ENCODE measurements around the gene BOD1L1. TPM values are rescaled to one million over a fixed set of nuclear protein-coding genes. Genes with fewer than 3 reads are reported as not detected.

BOD1L1 gene
- total RNA-seq, 2 experiments from 2014 or later = 27.2 to 28.9 TPM

DNA sequence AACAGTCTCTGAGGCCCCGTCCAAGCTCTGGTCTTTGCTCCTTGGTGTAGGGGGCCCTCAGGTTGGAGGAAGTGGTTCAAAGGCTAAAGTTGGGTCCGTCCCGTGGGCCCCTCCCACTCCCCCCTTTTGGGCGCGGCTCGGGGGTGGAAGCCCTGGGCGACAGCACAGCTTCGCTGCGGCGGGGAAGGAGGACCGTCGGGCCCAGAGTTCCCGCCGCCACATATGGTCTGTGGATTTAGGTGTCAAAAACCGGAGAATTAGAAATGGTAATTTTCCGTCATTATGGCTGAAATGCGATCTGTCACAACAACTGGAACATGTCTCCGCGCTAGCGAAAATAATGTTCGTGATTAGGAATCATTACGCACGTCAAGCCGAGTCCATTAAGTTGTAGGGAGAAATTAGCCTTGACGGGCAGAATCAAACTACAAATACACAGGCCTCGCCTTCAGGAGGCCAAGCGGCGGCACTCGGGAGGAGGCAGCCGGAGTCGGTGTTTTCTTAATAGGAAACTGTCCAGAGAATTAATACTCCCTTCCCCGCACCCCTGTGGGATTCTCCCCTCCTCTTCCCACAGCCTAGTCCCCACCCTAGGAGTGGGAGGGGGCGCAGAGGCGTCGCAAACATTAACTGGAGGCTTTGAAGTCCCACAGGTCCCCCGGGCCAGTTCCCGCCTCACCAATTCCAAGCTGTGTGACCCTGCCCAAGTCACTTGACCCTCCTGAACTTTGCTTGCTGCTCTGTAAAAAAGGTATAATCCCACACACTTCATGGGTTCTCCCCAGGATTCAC is 98.2 kb downstream of the BOD1L1 start:
- ATAC-seq = no peak
- H3K27me3 Mint-ChIP-seq = peaks cover 87% of the 10 kb centered on the region
- peaks cover 7% of the 10 kb centered on the region for H3K36me3 Mint-ChIP-seq (ENCODE audit: low read depth)
- peaks cover 42% of the 10 kb centered on the region for H3K4me1 Mint-ChIP-seq (ENCODE audit: low read depth)
- DNase-seq = no peak
- no peak overlapping the region for H3K4me3 Mint-ChIP-seq
- TF ChIP-seq, protein P1, sequence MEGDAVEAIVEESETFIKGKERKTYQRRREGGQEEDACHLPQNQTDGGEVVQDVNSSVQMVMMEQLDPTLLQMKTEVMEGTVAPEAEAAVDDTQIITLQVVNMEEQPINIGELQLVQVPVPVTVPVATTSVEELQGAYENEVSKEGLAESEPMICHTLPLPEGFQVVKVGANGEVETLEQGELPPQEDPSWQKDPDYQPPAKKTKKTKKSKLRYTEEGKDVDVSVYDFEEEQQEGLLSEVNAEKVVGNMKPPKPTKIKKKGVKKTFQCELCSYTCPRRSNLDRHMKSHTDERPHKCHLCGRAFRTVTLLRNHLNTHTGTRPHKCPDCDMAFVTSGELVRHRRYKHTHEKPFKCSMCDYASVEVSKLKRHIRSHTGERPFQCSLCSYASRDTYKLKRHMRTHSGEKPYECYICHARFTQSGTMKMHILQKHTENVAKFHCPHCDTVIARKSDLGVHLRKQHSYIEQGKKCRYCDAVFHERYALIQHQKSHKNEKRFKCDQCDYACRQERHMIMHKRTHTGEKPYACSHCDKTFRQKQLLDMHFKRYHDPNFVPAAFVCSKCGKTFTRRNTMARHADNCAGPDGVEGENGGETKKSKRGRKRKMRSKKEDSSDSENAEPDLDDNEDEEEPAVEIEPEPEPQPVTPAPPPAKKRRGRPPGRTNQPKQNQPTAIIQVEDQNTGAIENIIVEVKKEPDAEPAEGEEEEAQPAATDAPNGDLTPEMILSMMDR (IDR thresholded peaks at IDR 0.05) = no peak
- peaks cover 9% of the 10 kb centered on the region for H3K9me3 Mint-ChIP-seq
- POLR2A ChIA-PET = interaction anchor here (0.7 to 1.0 kb wide), 2 partner anchors 13 to 20 kb away, joined by 3 to 4 read pairs; no protein-coding TSS in a partner anchor
- no peak overlapping the region for H3K27ac Mint-ChIP-seq
- intact Hi-C loops (cut with micrococcal nuclease) = no loop called here
- CTCF ChIA-PET = interaction anchor here (2.2 kb wide), 1 partner anchor 13 kb away, joined by 17 read pairs; no protein-coding TSS in a partner anchor

DNA sequence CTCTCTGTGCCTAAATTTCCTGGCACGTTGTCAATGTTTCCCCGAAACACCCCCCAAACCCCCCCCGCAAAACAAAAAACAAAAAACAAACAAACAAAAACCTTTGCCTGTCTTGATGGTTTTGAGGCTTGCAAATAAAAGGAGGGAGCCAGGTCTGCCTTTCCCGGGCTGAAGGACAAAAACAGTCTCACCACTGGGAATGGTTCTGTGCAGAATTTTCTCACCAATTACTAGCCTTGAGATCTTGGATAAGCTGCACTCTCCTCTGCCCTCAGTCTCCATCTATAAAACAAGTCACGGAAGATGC is 98.8 kb downstream of the BOD1L1 start:
- DNase-seq (no peak), ATAC-seq (no peak)
- CTCF ChIA-PET = interaction anchor here (2.2 kb wide), 1 partner anchor 13 kb away, joined by 17 read pairs; no protein-coding TSS in a partner anchor
- Mint-ChIP-seq H3K9me3 (peaks cover 9% of the 10 kb centered on the region), H3K27ac (no peak overlapping the region), H3K27me3 (peaks cover 87% of the 10 kb centered on the region), H3K4me3 (peak overlapping the region; percentile 41), H3K36me3 (ENCODE audit: low read depth) (peaks cover 9% of the 10 kb centered on the region), H3K4me1 (ENCODE audit: low read depth) (peaks cover 37% of the 10 kb centered on the region)
- intact Hi-C loops (cut with micrococcal nuclease) = no loop called here
- POLR2A ChIA-PET = interaction anchor here (0.7 to 1.0 kb wide), 2 partner anchors 20 to 46 kb away, joined by 3 read pairs; no protein-coding TSS in a partner anchor
- TF ChIP-seq, protein P1 (IDR thresholded peaks at IDR 0.05) = no peak

DNA sequence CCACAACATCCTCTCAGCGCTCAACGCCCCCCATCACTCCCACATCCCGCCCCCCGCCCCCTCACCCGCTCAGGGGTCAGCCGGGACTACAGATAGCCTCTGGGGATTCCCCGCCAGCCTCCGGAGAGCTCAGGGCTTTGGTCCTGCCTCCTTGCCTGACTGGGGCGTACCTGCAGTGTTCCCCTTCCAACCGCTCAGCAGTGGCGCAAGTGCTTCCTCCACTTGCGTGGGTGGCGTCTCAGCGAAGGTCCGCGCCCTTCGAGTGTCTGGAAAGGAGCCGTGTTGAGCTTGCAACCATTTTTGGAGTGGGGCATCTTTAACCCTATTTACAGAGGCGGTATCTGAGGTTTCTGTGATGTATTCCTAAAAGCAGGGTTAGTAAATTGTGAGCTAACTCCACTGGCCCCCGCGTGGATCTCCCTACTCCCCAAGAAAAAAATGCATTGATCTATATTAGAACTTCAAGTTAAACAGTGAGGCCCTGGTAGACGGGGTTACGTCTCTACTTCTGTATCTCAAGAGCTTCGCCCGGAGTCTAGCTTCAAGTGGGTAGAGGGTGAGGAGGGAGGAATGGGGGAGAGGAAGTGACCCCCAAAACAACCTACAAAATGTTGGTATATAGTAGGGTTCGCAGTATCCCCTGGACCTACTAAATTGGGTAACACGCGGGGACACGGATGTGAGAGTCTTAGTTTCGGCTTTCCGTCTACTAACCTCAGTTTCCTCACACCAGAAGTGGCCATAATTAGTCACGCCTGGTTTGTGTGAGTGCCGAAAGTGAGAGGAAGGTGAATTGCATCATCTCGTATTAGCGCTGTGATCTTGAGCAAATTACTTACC is 99.3 kb downstream of the BOD1L1 start:
- H3K27me3 Mint-ChIP-seq = peaks cover 86% of the 10 kb centered on the region
- ChIA-PET CTCF (interaction anchor here (2.2 to 3.1 kb wide), 2 partner anchors 14 to 20 kb away, joined by 8 to 17 read pairs; no protein-coding TSS in a partner anchor), POLR2A (interaction anchor here (0.7 to 1.0 kb wide), 3 partner anchors 11 to 45 kb away, joined by 3 read pairs; no protein-coding TSS in a partner anchor)
- peaks cover 9% of the 10 kb centered on the region for H3K9me3 Mint-ChIP-seq
- ATAC-seq (peak; percentile 76), DNase-seq (peak; percentile 60)
- H3K36me3 Mint-ChIP-seq (ENCODE audit: low read depth) = peaks cover 9% of the 10 kb centered on the region
- peak overlapping the region; percentile 41 for H3K4me3 Mint-ChIP-seq
- TF ChIP-seq, protein P1 (IDR thresholded peaks at IDR 0.05) = no peak
- intact Hi-C loops (cut with micrococcal nuclease) = no loop called here
- H3K4me1 Mint-ChIP-seq (ENCODE audit: low read depth) = peaks cover 37% of the 10 kb centered on the region
- H3K27ac Mint-ChIP-seq = peak overlapping the region; percentile 53

DNA sequence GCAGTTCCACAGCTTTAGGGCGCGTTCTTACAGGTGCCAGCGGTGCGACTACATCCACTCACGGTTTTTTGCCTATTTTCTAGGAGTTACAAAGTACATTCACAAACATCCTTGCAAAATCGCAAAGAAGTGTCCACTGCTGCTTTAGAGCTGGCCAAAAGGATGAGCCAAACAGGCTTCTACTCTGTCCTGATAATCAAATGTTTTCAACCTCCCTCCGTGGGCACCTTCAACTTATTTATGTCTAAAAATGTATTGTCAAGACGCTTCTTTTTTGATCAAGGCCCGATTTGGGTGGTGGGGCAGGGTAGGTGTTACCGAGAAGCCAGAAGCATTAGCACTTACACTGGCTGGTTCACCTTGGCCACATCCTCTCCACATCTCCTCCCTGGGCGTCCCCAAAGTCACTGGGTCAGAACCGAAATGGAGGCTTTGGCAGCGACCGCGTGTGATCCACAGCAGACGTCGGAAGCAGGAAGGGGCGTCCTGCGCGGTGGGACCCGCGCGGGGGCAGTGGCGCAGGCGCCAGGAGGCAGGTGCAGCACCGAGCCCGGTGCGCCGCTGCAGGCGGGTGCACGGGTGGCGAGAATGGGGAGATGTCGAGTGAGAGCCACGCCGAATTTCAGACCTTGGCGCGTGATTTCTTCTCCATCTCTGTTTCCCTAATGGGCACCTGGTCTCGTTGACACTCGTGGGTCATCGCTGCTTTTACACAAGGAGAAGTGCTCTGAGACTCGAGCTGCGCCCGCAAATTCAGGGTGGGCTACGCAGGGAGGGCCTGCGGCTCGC is 100.1 kb downstream of the BOD1L1 start:
- Mint-ChIP-seq H3K36me3 (ENCODE audit: low read depth) (peaks cover 13% of the 10 kb centered on the region), H3K4me3 (no peak overlapping the region), H3K27me3 (peaks cover 88% of the 10 kb centered on the region), H3K4me1 (ENCODE audit: low read depth) (peaks cover 41% of the 10 kb centered on the region), H3K27ac (no peak overlapping the region), H3K9me3 (peaks cover 9% of the 10 kb centered on the region)
- CTCF ChIA-PET = interaction anchor here (1.6 to 6.0 kb wide), 4 partner anchors 15 to 44 kb away, joined by 5 to 31 read pairs (median 12); partner anchors contain the start of genes NKX3-2 and RAB28
- POLR2A ChIA-PET = interaction anchor here (0.9 kb wide), 1 partner anchor 12 kb away, joined by 3 read pairs; no protein-coding TSS in a partner anchor
- ATAC-seq (peak; percentile 32), DNase-seq (no peak)
- intact Hi-C loops (cut with micrococcal nuclease) = no loop called here
- TF ChIP-seq, protein P1 (IDR thresholded peaks at IDR 0.05) = no peak

All from activated CD8-positive, alpha-beta T cell treated with anti-CD3 and anti-CD28 coated beads for 36 hours (primary cell).